SJSA1 (cell line): Measurements from ENCODE around the gene SLC35F3. TPM values are rescaled to one million over a fixed set of nuclear protein-coding genes. Genes with fewer than 3 reads are reported as not detected.

Experiments used
- DNase-seq, 2 experiments: peaks; one replicate each; pipeline ENCODE4 v3.0.0-alpha.2; 2015 to 2020; ENCODE audit warnings: low spot score in 2 of 2, low read depth in 1 of 2
- H3K27ac ChIP-seq: fragments of 250-450 bp; sonication (Bioruptor Pico); 2 replicates; pipeline ENCODE4 v1.5.1; 2020; ENCODE audit warnings: mild to moderate bottlenecking, moderate library complexity
- H3K27me3 ChIP-seq: fragments of 250-450 bp; sonication (Bioruptor Pico); replicated peaks from 2 replicates; pipeline ENCODE4 v1.5.1; 2020; ENCODE audit warnings: mild to moderate bottlenecking, moderate library complexity
- H3K36me3 ChIP-seq: fragments of 250-450 bp; sonication (Bioruptor Pico); 2 replicates; pipeline ENCODE4 v1.5.1; 2020; ENCODE audit warnings: mild to moderate bottlenecking
- H3K4me1 ChIP-seq: fragments of 250-450 bp; sonication (Bioruptor Pico); replicated peaks from 2 replicates; pipeline ENCODE4 v1.6.1; 2021; ENCODE audit warnings: mild to moderate bottlenecking
- H3K4me3 ChIP-seq: fragments of 250-450 bp; sonication (Bioruptor Pico); 2 replicates; pipeline ENCODE4 v1.5.1; 2020; ENCODE audit warnings: mild to moderate bottlenecking
- H3K9me3 ChIP-seq: fragments of 250-450 bp; sonication (Bioruptor Pico); replicated peaks from 2 replicates; pipeline ENCODE4 v1.5.1; 2020; ENCODE audit warnings: mild to moderate bottlenecking
- total RNA-seq: library from RNA; depleted of rRNA; stranded (reverse); fragments of >200 nt; shearing (Covaris generic); gene quantifications from 2 replicates; pipeline ENCODE4 v1.2.3, GENCODE V29; 2014

Gene SLC35F3
- total RNA-seq, 1 experiment from 2014 or later, result not detected

GRCh38 chr1:233962878-233963277 is 58.4 kb downstream of the SLC35F3 start:
- Histone ChIP-seq H3K27me3 (no peaks in the 10 kb centered on the region), H3K4me1 (no peaks in the 10 kb centered on the region), H3K27ac (no peak overlapping the region), H3K36me3 (no peaks in the 10 kb centered on the region), H3K9me3 (no peaks in the 10 kb centered on the region), H3K4me3 (no peak overlapping the region)
- DNase-seq, result no peak

- no peaks in the 10 kb centered on the region for H3K4me1 ChIP-seq
- no peaks in the 10 kb centered on the region for H3K27me3 ChIP-seq
- no peak overlapping the region for H3K4me3 ChIP-seq
- no peak for DNase-seq
- H3K36me3 ChIP-seq, result no peaks in the 10 kb centered on the region
- no peaks in the 10 kb centered on the region for H3K9me3 ChIP-seq
- H3K27ac ChIP-seq, result no peak overlapping the region
These were observed 61.4 kb downstream of the SLC35F3 start for GRCh38 chr1:233965856-233966255.

DNA sequence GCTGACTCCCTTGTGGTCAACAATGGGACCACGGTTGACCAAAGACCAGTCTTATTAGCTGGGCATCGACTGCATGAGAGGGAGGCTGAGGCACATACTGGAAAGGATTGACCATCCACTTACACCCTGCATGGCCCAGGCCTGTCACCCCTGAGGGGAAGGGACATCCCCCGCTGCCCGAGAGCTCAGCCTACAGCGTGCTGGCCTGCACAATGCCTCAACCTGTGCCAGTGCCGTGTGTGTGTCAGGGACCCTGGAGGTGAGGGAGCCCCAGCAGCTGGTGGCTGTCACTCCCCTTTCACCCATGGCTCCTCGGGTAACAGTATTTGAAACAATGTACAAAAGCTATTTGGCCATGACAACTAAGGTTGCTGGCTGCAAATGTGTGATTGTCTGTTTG is 67.3 kb downstream of the SLC35F3 start:
- Histone ChIP-seq H3K4me3 (no peak overlapping the region), H3K36me3 (no peaks in the 10 kb centered on the region), H3K4me1 (no peaks in the 10 kb centered on the region), H3K27ac (no peak overlapping the region), H3K27me3 (no peaks in the 10 kb centered on the region; the same call in 1 of the 2 replicates), H3K9me3 (no peaks in the 10 kb centered on the region)
- no peak for DNase-seq

DNA sequence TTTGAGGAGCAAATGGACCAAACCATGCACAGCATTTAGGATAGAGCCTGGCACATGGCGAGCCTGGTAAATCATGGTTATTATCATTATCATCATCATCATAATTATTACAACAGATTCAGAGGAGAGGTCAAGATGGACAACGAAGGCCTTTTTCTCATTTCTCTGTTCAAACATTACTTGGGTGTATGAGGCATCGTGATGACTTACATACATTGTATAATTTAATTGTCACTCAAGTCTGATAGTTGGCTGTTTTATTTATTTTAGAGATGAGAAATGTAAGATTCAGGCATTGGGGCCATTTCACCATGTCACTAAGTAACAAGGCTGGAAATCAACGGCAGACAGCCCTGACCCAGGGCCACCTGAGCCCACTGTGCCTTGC is 68.1 kb downstream of the SLC35F3 start:
- Histone ChIP-seq H3K27me3 (no peaks in the 10 kb centered on the region; the same call in 1 of the 2 replicates), H3K9me3 (no peaks in the 10 kb centered on the region), H3K4me1 (no peaks in the 10 kb centered on the region), H3K4me3 (no peak overlapping the region), H3K27ac (no peak overlapping the region), H3K36me3 (no peaks in the 10 kb centered on the region)
- DNase-seq, result no peak

GRCh38 chr1:233972951-233973635 is 68.6 kb downstream of the SLC35F3 start:
- Histone ChIP-seq H3K27me3 (no peaks in the 10 kb centered on the region; the same call in 1 of the 2 replicates), H3K9me3 (no peaks in the 10 kb centered on the region), H3K27ac (no peak overlapping the region), H3K36me3 (no peaks in the 10 kb centered on the region), H3K4me1 (no peaks in the 10 kb centered on the region), H3K4me3 (no peak overlapping the region)
- DNase-seq, result no peak

GRCh38 chr1:233975486-233975885 is 71.0 kb downstream of the SLC35F3 start:
- no peak for DNase-seq
- H3K4me1 ChIP-seq, result no peaks in the 10 kb centered on the region
- no peaks in the 10 kb centered on the region; the same call in 1 of the 2 replicates for H3K27me3 ChIP-seq
- H3K27ac ChIP-seq, result no peak overlapping the region
- no peaks in the 10 kb centered on the region for H3K36me3 ChIP-seq
- H3K4me3 ChIP-seq, result no peak overlapping the region
- H3K9me3 ChIP-seq, result no peaks in the 10 kb centered on the region

DNA sequence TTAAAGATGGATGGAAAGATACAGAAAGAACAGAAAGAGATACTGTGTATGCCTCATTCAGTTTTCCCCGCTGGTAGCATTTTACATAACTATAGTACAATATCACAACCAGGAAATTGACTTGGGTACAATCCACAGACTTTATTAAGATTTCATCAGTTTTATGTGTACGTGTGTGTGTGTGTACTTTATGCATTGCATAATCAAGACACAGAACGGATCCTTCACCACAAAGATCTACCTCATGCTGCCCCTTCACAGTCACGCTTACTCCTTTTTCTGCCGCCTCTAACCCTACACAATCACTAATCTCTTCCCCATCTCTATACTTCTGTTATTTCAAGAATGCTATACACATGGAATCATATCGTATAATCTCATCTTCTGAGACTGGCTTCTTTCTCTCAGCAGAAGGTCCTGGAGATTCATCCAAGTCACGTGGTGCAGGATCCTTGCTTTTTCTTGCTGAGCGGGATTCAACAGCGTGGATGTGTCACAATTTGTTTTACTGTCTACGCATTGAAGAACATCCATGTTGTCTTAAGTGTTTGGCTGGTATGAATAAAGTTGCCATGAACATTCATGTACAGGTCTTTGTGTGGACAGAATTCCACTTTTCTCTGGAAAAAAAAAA is 76.7 kb downstream of the SLC35F3 start:
- Histone ChIP-seq H3K9me3 (no peaks in the 10 kb centered on the region), H3K36me3 (no peaks in the 10 kb centered on the region), H3K27ac (no peak overlapping the region), H3K4me3 (no peak overlapping the region), H3K27me3 (peaks cover 3% of the 10 kb centered on the region; the same call in 1 of the 2 replicates), H3K4me1 (no peaks in the 10 kb centered on the region)
- no peak for DNase-seq

DNA sequence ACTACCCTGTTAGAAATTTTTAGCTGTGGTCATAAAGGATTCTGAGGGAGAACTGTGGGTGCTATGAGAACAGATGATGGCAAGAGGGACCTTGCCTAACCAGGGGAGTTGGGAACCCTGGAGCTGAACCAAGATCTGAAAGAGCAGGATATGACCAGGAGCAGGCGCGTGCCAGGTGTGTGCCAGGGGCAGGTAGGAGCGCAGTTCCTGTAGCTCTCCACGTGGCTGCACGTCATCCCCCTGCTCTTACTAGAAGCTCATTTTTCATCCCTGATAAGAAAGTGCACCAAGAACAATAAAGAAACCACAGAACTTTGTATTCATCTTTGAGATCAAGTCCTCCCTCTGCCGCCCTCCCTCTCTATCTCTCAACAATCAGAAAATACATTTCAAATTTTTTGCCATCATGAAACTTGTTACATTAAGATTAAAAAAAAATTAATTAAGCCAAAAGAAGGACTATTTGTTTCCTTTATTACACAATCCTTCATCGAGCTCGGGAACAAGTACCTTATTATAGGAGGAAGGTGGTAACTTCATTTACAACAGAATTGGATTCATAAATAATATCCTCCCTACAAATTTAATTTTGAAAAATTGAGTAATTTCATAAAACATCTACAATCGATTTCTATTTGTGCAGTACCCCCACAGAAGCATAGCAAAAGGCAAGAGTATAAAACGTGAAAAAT is 78.5 kb downstream of the SLC35F3 start:
- Histone ChIP-seq H3K27me3 (peaks cover 3% of the 10 kb centered on the region; the same call in 1 of the 2 replicates), H3K27ac (no peak overlapping the region), H3K9me3 (no peaks in the 10 kb centered on the region), H3K4me3 (no peak overlapping the region), H3K36me3 (no peaks in the 10 kb centered on the region), H3K4me1 (no peaks in the 10 kb centered on the region)
- no peak for DNase-seq

- Histone ChIP-seq H3K4me1 (no peaks in the 10 kb centered on the region), H3K27me3 (peaks cover 3% of the 10 kb centered on the region; the same call in 1 of the 2 replicates), H3K27ac (no peak overlapping the region), H3K9me3 (no peaks in the 10 kb centered on the region), H3K36me3 (no peaks in the 10 kb centered on the region), H3K4me3 (no peak overlapping the region)
- no peak for DNase-seq
These were observed 79.3 kb downstream of the SLC35F3 start for GRCh38 chr1:233983811-233984210.

DNA sequence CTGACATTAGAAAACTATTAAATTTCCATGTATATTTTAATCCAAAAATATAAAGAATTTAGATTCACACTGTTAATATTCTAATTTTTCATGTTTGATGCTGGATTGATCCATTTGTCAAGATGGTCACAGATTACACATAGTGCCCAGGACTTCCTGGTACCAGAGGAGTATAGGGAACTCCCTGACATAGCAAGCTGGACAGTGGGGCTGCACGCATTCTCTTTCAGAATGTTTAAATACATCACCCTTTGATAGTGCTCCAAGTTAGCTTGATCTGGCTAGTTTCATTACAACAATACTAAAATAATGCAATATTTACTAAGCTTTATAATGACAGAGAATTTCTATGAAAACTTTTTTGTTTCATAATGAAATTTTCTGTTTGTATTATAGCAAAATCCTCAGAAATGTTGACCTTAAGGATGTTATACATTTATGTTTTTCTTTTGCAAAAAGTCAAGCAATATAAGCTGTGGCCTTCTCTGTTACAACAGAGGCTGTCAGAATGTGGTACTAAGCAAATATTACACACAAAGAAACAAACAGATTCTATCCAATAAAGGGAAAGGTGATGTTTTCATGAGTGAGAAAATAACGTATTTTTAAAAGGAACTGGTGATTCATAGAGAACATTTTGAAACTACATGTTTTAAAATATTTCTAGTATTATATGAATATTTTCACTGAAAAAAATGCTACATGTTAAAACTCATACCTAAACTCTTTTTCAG is 84.7 kb downstream of the SLC35F3 start:
- Histone ChIP-seq H3K4me1 (no peaks in the 10 kb centered on the region), H3K27me3 (no peaks in the 10 kb centered on the region), H3K27ac (no peak overlapping the region), H3K36me3 (no peaks in the 10 kb centered on the region), H3K4me3 (no peak overlapping the region), H3K9me3 (no peaks in the 10 kb centered on the region)
- no peak for DNase-seq

DNA sequence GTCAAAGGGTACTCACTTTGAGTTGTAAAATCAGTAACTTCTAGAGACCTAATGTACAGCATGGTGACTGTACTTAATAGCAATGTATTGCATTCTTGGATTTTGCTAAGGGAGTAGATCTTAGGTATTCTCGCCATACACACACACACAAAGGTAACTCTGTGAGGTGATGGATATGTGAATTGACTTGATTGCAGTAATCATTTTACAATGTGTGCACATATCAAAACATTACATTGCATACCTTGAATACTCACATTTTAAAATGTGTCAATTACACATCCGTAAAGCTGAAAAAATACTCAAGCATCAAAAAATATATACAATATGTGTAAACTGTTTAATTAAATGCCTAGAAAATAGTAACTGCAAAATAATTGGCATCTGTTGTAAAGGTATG is 86.0 kb downstream of the SLC35F3 start:
- no peaks in the 10 kb centered on the region for H3K9me3 ChIP-seq
- no peaks in the 10 kb centered on the region for H3K4me1 ChIP-seq
- no peaks in the 10 kb centered on the region for H3K36me3 ChIP-seq
- no peak for DNase-seq
- H3K27ac ChIP-seq, result no peak overlapping the region
- no peak overlapping the region for H3K4me3 ChIP-seq
- no peaks in the 10 kb centered on the region for H3K27me3 ChIP-seq

DNA sequence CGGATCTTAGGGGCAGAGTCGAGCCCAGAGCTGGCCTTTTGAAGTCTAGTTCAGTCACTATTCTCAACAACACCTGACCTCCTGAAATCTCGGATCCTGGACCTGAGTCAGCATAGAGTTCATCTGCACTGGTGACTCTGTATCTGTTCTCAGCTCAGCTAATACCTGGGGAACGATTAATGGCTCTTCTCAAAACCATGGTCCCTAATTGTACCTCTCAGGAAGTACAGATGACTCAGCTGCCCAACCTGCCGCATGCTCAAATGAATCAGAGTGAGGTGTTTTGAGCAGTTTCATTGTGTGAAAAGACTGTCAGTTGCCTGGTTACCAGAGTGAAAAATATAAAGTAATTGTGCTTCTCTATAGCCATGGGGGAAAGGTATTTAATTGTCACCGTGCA is 89.2 kb downstream of the SLC35F3 start:
- no peaks in the 10 kb centered on the region for H3K36me3 ChIP-seq
- H3K27ac ChIP-seq, result no peak overlapping the region
- no peaks in the 10 kb centered on the region for H3K4me1 ChIP-seq
- H3K27me3 ChIP-seq, result peaks cover 3% of the 10 kb centered on the region; the same call in 1 of the 2 replicates
- no peak overlapping the region for H3K4me3 ChIP-seq
- no peak for DNase-seq
- no peaks in the 10 kb centered on the region for H3K9me3 ChIP-seq

GRCh38 chr1:233994112-233994511 is 89.6 kb downstream of the SLC35F3 start:
- Histone ChIP-seq H3K4me3 (no peak overlapping the region), H3K27me3 (peaks cover 3% of the 10 kb centered on the region; the same call in 1 of the 2 replicates), H3K9me3 (no peaks in the 10 kb centered on the region), H3K27ac (no peak overlapping the region), H3K4me1 (no peaks in the 10 kb centered on the region), H3K36me3 (no peaks in the 10 kb centered on the region)
- DNase-seq, result no peak
